ENCODE measurements around the gene ANKS1B. TPM values are rescaled to one million over a fixed set of nuclear protein-coding genes. Genes with fewer than 3 reads are reported as not detected.

The ANKS1B gene
- total and polyA plus RNA-seq, 10 of the 15 experiments (the other 5 are each of a cell fraction or from before 2014, with no cell fraction given), result 0.16 to 1.3 (median 0.82) TPM; not detected in 7

DNA sequence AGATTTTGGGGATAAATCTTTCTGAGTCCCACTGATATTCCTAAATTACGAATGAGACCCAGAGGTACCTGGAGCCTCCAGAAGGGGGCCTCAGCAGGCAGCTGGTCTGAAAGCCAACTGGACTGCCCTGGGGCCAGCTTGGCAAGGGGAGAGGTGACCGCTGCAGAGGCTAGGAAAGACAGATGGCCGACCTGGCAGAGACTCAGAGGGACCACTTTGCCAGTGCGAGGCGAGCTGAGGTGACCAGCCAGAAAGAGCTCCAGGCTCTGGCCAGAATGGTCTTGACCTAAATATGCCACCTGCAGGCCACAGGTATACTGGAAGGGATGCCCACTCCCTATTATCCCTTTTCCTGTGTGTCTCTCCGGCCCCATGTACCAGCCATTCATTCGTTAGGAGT, 594.0 kb downstream of the ANKS1B start:
- H3K36me3 ChIP-seq (ENCODE audit: control insufficient read depth in 2 of 2, insufficient read depth in 2 of 2, low read length in 1 of 2), result no peaks in the 10 kb centered on the region
- no peak overlapping the region for H3K9ac ChIP-seq (ENCODE audit: control insufficient read depth, insufficient read depth, low read length)
- ATAC-seq (peak; percentile 61), FAIRE-seq (no peak), DNase-seq (ENCODE audit: low read depth, low spot score) (no peak)
- in situ Hi-C loops (cut with MboI), result loop anchor here (25.0 kb wide), 1 partner anchor 222 kb away; no protein-coding TSS in a partner anchor
- no peak overlapping the region for H3K4me2 ChIP-seq (ENCODE audit: control insufficient read depth, insufficient read depth)
- 15% methylated on average over 7 of the region's 7 CpGs for WGBS (ENCODE audit: insufficient coverage, insufficient replicate concordance, low lambda C conversion rate, missing lambda C conversion rate)
- TF ChIP-seq RAD21 (IDR thresholded peaks at IDR 0.05; ENCODE audit: insufficient read depth, low read depth, low read length), result peak; percentile 68
- peak; percentile 42; the same call in 1 of the 2 replicates for TF ChIP-seq SMC3 (IDR thresholded peaks at IDR 0.05; ENCODE audit: borderline replicate concordance, low read length)
- TF ChIP-seq RUNX3 (IDR thresholded peaks at IDR 0.05; ENCODE audit: low read length), result no peak
- TF ChIP-seq, protein P1, sequence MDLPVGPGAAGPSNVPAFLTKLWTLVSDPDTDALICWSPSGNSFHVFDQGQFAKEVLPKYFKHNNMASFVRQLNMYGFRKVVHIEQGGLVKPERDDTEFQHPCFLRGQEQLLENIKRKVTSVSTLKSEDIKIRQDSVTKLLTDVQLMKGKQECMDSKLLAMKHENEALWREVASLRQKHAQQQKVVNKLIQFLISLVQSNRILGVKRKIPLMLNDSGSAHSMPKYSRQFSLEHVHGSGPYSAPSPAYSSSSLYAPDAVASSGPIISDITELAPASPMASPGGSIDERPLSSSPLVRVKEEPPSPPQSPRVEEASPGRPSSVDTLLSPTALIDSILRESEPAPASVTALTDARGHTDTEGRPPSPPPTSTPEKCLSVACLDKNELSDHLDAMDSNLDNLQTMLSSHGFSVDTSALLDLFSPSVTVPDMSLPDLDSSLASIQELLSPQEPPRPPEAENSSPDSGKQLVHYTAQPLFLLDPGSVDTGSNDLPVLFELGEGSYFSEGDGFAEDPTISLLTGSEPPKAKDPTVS (IDR thresholded peaks at IDR 0.05; ENCODE audit: low read depth, low read length), result no peak
- peak; percentile 39 to 61 (median 45) for TF ChIP-seq CTCF (IDR thresholded peaks at IDR 0.05 in 2 of 3, conservative IDR thresholded peaks at IDR 0.05 in 1 of 3; ENCODE audit: control insufficient read depth in 2 of 3, extremely low read depth in 1 of 3, insufficient read depth in 1 of 3, low read depth in 3 of 3, low read length in 3 of 3)
- no peak for TF ChIP-seq SPI1 (IDR thresholded peaks at IDR 0.05; ENCODE audit: borderline replicate concordance, insufficient read depth, low read depth, low read length)
- TF ChIP-seq, protein P2, sequence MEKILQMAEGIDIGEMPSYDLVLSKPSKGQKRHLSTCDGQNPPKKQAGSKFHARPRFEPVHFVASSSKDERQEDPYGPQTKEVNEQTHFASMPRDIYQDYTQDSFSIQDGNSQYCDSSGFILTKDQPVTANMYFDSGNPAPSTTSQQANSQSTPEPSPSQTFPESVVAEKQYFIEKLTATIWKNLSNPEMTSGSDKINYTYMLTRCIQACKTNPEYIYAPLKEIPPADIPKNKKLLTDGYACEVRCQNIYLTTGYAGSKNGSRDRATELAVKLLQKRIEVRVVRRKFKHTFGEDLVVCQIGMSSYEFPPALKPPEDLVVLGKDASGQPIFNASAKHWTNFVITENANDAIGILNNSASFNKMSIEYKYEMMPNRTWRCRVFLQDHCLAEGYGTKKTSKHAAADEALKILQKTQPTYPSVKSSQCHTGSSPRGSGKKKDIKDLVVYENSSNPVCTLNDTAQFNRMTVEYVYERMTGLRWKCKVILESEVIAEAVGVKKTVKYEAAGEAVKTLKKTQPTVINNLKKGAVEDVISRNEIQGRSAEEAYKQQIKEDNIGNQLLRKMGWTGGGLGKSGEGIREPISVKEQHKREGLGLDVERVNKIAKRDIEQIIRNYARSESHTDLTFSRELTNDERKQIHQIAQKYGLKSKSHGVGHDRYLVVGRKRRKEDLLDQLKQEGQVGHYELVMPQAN (conservative IDR thresholded peaks at IDR 0.05), result no peak
- H2AFZ ChIP-seq (ENCODE audit: control insufficient read depth, low read depth, low read length), result no peak overlapping the region
- no peaks in the 10 kb centered on the region for H4K20me1 ChIP-seq (ENCODE audit: control insufficient read depth, insufficient read depth)
- H3K9me3 ChIP-seq (replicated peaks; ENCODE audit: control insufficient read depth, insufficient read depth, low read length), result no peaks in the 10 kb centered on the region
- intact Hi-C loops (cut with micrococcal nuclease; ENCODE audit: unreplicated experiment), result loop anchor here (5.0 kb wide), 2 partner anchors 62 to 137 kb away; no protein-coding TSS in a partner anchor
- no peak overlapping the region for H3K4me3 ChIP-seq
- ChIA-PET CTCF (interaction anchor here (0.8 to 6.7 kb wide), 22 partner anchors 8 to 377 kb away, joined by 3 to 102 read pairs (median 3); no protein-coding TSS in a partner anchor), POLR2A (no interaction called here), SMC1A (ENCODE audit: uncharacterized antibody, unreplicated experiment) (interaction anchor here (0.8 to 5.3 kb wide), 14 partner anchors 8 to 940 kb away, joined by 3 to 38 read pairs (median 4); no protein-coding TSS in a partner anchor), RAD21 (ENCODE audit: unreplicated experiment) (interaction anchor here (0.8 to 2.3 kb wide), 7 partner anchors 20 to 347 kb away, joined by 3 to 13 read pairs (median 3); no protein-coding TSS in a partner anchor)
- no peak overlapping the region for H3K27ac ChIP-seq (ENCODE audit: control insufficient read depth, insufficient read depth)
- no TSS peak for BruUV-seq (replicated peaks)
- no peaks in the 10 kb centered on the region for H3K79me2 ChIP-seq (ENCODE audit: control insufficient read depth, insufficient read depth, low read length)
- H3K27me3 ChIP-seq (replicated peaks in 1 of 2; ENCODE audit: control insufficient read depth in 2 of 2, insufficient read depth in 2 of 2, low read length in 1 of 2), result no peaks in the 10 kb centered on the region
- H3K4me1 ChIP-seq (ENCODE audit: control insufficient read depth, insufficient read depth, low read length), result no peaks in the 10 kb centered on the region
